Measurements from ENCODE around the gene ZBTB8OS.

Gene ZBTB8OS

GRCh38 chr1:32619701-32620485 lies 30.5 kb downstream of the ZBTB8OS start:
- no peaks in the 10 kb centered on the region for H3K27me3 ChIP-seq (ENCODE audit: control insufficient read depth, insufficient read depth, low read length)
- H3K9me3 ChIP-seq (ENCODE audit: control insufficient read depth, low read length) = no peaks in the 10 kb centered on the region
- no peaks in the 10 kb centered on the region for H3K36me3 ChIP-seq (ENCODE audit: control insufficient read depth, insufficient read depth, low read length)
- no peaks in the 10 kb centered on the region for H3K4me1 ChIP-seq (ENCODE audit: control insufficient read depth, insufficient read depth, low read length)
- no peak overlapping the region for H3K4me3 ChIP-seq (ENCODE audit: low read length)
- H3K9ac ChIP-seq (ENCODE audit: low read length) = no peak overlapping the region

- Histone ChIP-seq H3K27me3 (ENCODE audit: control insufficient read depth, insufficient read depth, low read length) (no peaks in the 10 kb centered on the region), H3K9me3 (ENCODE audit: control insufficient read depth, low read length) (no peaks in the 10 kb centered on the region), H3K9ac (ENCODE audit: low read length) (no peak overlapping the region), H3K4me3 (ENCODE audit: low read length) (no peak overlapping the region), H3K4me1 (ENCODE audit: control insufficient read depth, insufficient read depth, low read length) (no peaks in the 10 kb centered on the region), H3K36me3 (ENCODE audit: control insufficient read depth, insufficient read depth, low read length) (no peaks in the 10 kb centered on the region)
These were observed 31.6 kb downstream of the ZBTB8OS start for GRCh38 chr1:32618673-32619221.

- Histone ChIP-seq H3K9me3 (ENCODE audit: control insufficient read depth, low read length) (no peaks in the 10 kb centered on the region), H3K4me3 (ENCODE audit: low read length) (no peak overlapping the region), H3K36me3 (ENCODE audit: control insufficient read depth, insufficient read depth, low read length) (no peaks in the 10 kb centered on the region), H3K27me3 (ENCODE audit: control insufficient read depth, insufficient read depth, low read length) (no peaks in the 10 kb centered on the region), H3K4me1 (ENCODE audit: control insufficient read depth, insufficient read depth, low read length) (no peaks in the 10 kb centered on the region), H3K9ac (ENCODE audit: low read length) (no peak overlapping the region)
These were observed 36.9 kb downstream of the ZBTB8OS start for GRCh38 chr1:32613472-32613871.

GRCh38 chr1:32612189-32612881 lies 38.0 kb downstream of the ZBTB8OS start:
- H3K9me3 ChIP-seq (ENCODE audit: control insufficient read depth, low read length) = no peaks in the 10 kb centered on the region
- H3K9ac ChIP-seq (ENCODE audit: low read length) = peak overlapping the region; percentile 36
- H3K4me1 ChIP-seq (ENCODE audit: control insufficient read depth, insufficient read depth, low read length) = no peaks in the 10 kb centered on the region
- peak overlapping the region; percentile 14 for H3K4me3 ChIP-seq (ENCODE audit: low read length)
- H3K27me3 ChIP-seq (ENCODE audit: control insufficient read depth, insufficient read depth, low read length) = no peaks in the 10 kb centered on the region
- no peaks in the 10 kb centered on the region for H3K36me3 ChIP-seq (ENCODE audit: control insufficient read depth, insufficient read depth, low read length)

GRCh38 chr1:32611859-32612188 lies 38.5 kb downstream of the ZBTB8OS start:
- Histone ChIP-seq H3K36me3 (ENCODE audit: control insufficient read depth, insufficient read depth, low read length) (no peaks in the 10 kb centered on the region), H3K9me3 (ENCODE audit: control insufficient read depth, low read length) (no peaks in the 10 kb centered on the region), H3K27me3 (ENCODE audit: control insufficient read depth, insufficient read depth, low read length) (no peaks in the 10 kb centered on the region), H3K9ac (ENCODE audit: low read length) (peak overlapping the region; percentile 36), H3K4me3 (ENCODE audit: low read length) (peak overlapping the region; percentile 14), H3K4me1 (ENCODE audit: control insufficient read depth, insufficient read depth, low read length) (no peaks in the 10 kb centered on the region)

- H3K4me1 ChIP-seq (ENCODE audit: control insufficient read depth, insufficient read depth, low read length) = no peaks in the 10 kb centered on the region
- no peak overlapping the region for H3K9ac ChIP-seq (ENCODE audit: low read length)
- no peaks in the 10 kb centered on the region for H3K27me3 ChIP-seq (ENCODE audit: control insufficient read depth, insufficient read depth, low read length)
- no peaks in the 10 kb centered on the region for H3K9me3 ChIP-seq (ENCODE audit: control insufficient read depth, low read length)
- no peak overlapping the region for H3K4me3 ChIP-seq (ENCODE audit: low read length)
- H3K36me3 ChIP-seq (ENCODE audit: control insufficient read depth, insufficient read depth, low read length) = no peaks in the 10 kb centered on the region
These were observed 41.2 kb downstream of the ZBTB8OS start for GRCh38 chr1:32609180-32609579.

- no peak overlapping the region for H3K4me3 ChIP-seq (ENCODE audit: low read length)
- no peak overlapping the region for H3K9ac ChIP-seq (ENCODE audit: low read length)
- H3K4me1 ChIP-seq (ENCODE audit: control insufficient read depth, insufficient read depth, low read length) = no peaks in the 10 kb centered on the region
- H3K36me3 ChIP-seq (ENCODE audit: control insufficient read depth, insufficient read depth, low read length) = no peaks in the 10 kb centered on the region
- no peaks in the 10 kb centered on the region for H3K9me3 ChIP-seq (ENCODE audit: control insufficient read depth, low read length)
- no peaks in the 10 kb centered on the region for H3K27me3 ChIP-seq (ENCODE audit: control insufficient read depth, insufficient read depth, low read length)
These were observed 43.6 kb downstream of the ZBTB8OS start for GRCh38 chr1:32606565-32607371.

GRCh38 chr1:32605711-32606424 lies 44.5 kb downstream of the ZBTB8OS start:
- Histone ChIP-seq H3K27me3 (ENCODE audit: control insufficient read depth, insufficient read depth, low read length) (no peaks in the 10 kb centered on the region), H3K4me3 (ENCODE audit: low read length) (no peak overlapping the region), H3K9me3 (ENCODE audit: control insufficient read depth, low read length) (no peaks in the 10 kb centered on the region), H3K4me1 (ENCODE audit: control insufficient read depth, insufficient read depth, low read length) (no peaks in the 10 kb centered on the region), H3K36me3 (ENCODE audit: control insufficient read depth, insufficient read depth, low read length) (no peaks in the 10 kb centered on the region), H3K9ac (ENCODE audit: low read length) (no peak overlapping the region)

- Histone ChIP-seq H3K9ac (ENCODE audit: low read length) (no peak overlapping the region), H3K36me3 (ENCODE audit: control insufficient read depth, insufficient read depth, low read length) (peaks cover 5% of the 10 kb centered on the region), H3K4me1 (ENCODE audit: control insufficient read depth, insufficient read depth, low read length) (no peaks in the 10 kb centered on the region), H3K4me3 (ENCODE audit: low read length) (no peak overlapping the region), H3K9me3 (ENCODE audit: control insufficient read depth, low read length) (no peaks in the 10 kb centered on the region), H3K27me3 (ENCODE audit: control insufficient read depth, insufficient read depth, low read length) (no peaks in the 10 kb centered on the region)
These were observed 50.3 kb downstream of the ZBTB8OS start for GRCh38 chr1:32600034-32600433.

GRCh38 chr1:32592943-32593342 lies 57.4 kb downstream of the ZBTB8OS start:
- no peak overlapping the region for H3K9ac ChIP-seq (ENCODE audit: low read length)
- H3K4me1 ChIP-seq (ENCODE audit: control insufficient read depth, insufficient read depth, low read length) = no peaks in the 10 kb centered on the region
- no peak overlapping the region for H3K4me3 ChIP-seq (ENCODE audit: low read length)
- H3K9me3 ChIP-seq (ENCODE audit: control insufficient read depth, low read length) = no peaks in the 10 kb centered on the region
- H3K27me3 ChIP-seq (ENCODE audit: control insufficient read depth, insufficient read depth, low read length) = no peaks in the 10 kb centered on the region
- H3K36me3 ChIP-seq (ENCODE audit: control insufficient read depth, insufficient read depth, low read length) = no peaks in the 10 kb centered on the region

GRCh38 chr1:32580348-32581017 lies 69.9 kb downstream of the ZBTB8OS start:
- H3K4me3 ChIP-seq (ENCODE audit: low read length) = no peak overlapping the region
- no peaks in the 10 kb centered on the region for H3K36me3 ChIP-seq (ENCODE audit: control insufficient read depth, insufficient read depth, low read length)
- no peaks in the 10 kb centered on the region for H3K9me3 ChIP-seq (ENCODE audit: control insufficient read depth, low read length)
- H3K27me3 ChIP-seq (ENCODE audit: control insufficient read depth, insufficient read depth, low read length) = no peaks in the 10 kb centered on the region
- no peaks in the 10 kb centered on the region for H3K4me1 ChIP-seq (ENCODE audit: control insufficient read depth, insufficient read depth, low read length)
- H3K9ac ChIP-seq (ENCODE audit: low read length) = no peak overlapping the region

Measured in mucosa of stomach (tissue), 1 donor.